OCI-LY7 (cell line): ENCODE measurements around the gene C16orf86. TPM values are rescaled to one million over a fixed set of nuclear protein-coding genes. Genes with fewer than 3 reads are reported as not detected.

Source experiments
- BruUV-seq: library from RNA; stranded (reverse); fragments of 400-500 nt; replicated peaks from 2 replicates; lab custom pipeline; 2021; lab: Mats Ljungman, UMichigan
- CTCF ChIA-PET: fragments of 300-600 bp; sonication (Branson Sonifier 250); formaldehyde crosslinking; loops from one replicate; lab custom pipeline; 2022; ENCODE audit warnings: antibody characterized with exemption; ENCODE audit not compliant: unreplicated experiment; lab: Charles Lee
- POLR2A ChIA-PET: fragments of 300-600 bp; sonication (Branson Sonifier 250); formaldehyde crosslinking; loops from one replicate; lab custom pipeline; 2022; ENCODE audit warnings: antibody characterized with exemption; lab: Charles Lee
- DNase-seq: peaks from one replicate; pipeline ENCODE4 v3.0.0-alpha.2; 2015; ENCODE audit warnings: low spot score
- H2AFZ ChIP-seq: fragments of 200-600 bp; sonication (generic), shearing (Covaris generic); 2 replicates; pipeline ENCODE4 v1.6.1; 2014; ENCODE audit warnings: mild to moderate bottlenecking, antibody characterized with exemption, low read length, moderate library complexity
- H3K27ac ChIP-seq: fragments of 200-600 bp; sonication (generic); 2 replicates; pipeline ENCODE4 v1.5.1; 2014; ENCODE audit warnings: mixed run types, low read depth, mild to moderate bottlenecking, moderate library complexity, low read length, inconsistent platforms; ENCODE audit not compliant: poor library complexity, severe bottlenecking
- H3K36me3 ChIP-seq: fragments of 200-600 bp; sonication (generic); 2 replicates; pipeline ENCODE4 v1.6.1; 2014; ENCODE audit warnings: mild to moderate bottlenecking, antibody characterized with exemption, low read length, moderate library complexity, mixed read lengths; ENCODE audit not compliant: insufficient read depth
- H3K4me1 ChIP-seq: fragments of 200-600 bp; sonication (generic); 2 replicates; pipeline ENCODE4 v1.5.1; 2014; ENCODE audit warnings: mild to moderate bottlenecking, low read length; ENCODE audit not compliant: insufficient read depth, poor library complexity, severe bottlenecking
- H3K4me2 ChIP-seq: fragments of 200-600 bp; sonication (generic); 2 replicates; pipeline ENCODE4 v1.6.1; 2014; ENCODE audit warnings: mild to moderate bottlenecking, low read length
- H3K4me3 ChIP-seq: fragments of 200-600 bp; sonication (generic); 2 replicates; pipeline ENCODE4 v1.5.1; 2014; ENCODE audit warnings: mild to moderate bottlenecking, low read depth, low read length; ENCODE audit not compliant: poor library complexity, severe bottlenecking
- H3K79me2 ChIP-seq: fragments of 200-600 bp; sonication (generic); 2 replicates; pipeline ENCODE4 v1.6.1; 2016; ENCODE audit warnings: low read depth, mild to moderate bottlenecking, low read length, moderate library complexity, mixed read lengths; ENCODE audit not compliant: insufficient read depth
- H3K9me2 ChIP-seq: fragments of 200-600 bp; sonication (generic); 2 replicates; pipeline ENCODE4 v1.6.1; 2016; ENCODE audit warnings: mild to moderate bottlenecking, low read length, mixed read lengths; ENCODE audit not compliant: insufficient read depth
- H3K9me3 ChIP-seq: fragments of 200-600 bp; sonication (generic); 2 replicates; pipeline ENCODE4 v1.6.1; 2014; ENCODE audit warnings: mild to moderate bottlenecking, mixed run types, low read length, mixed read lengths
- H4K20me1 ChIP-seq: fragments of 200-600 bp; sonication (generic); 2 replicates; pipeline ENCODE4 v1.6.1; 2014; ENCODE audit warnings: mild to moderate bottlenecking, antibody characterized with exemption, low read length, moderate library complexity, mixed read lengths; ENCODE audit not compliant: insufficient read depth
- CTCF ChIP-seq: fragments of 200-600 bp; sonication (generic); conservative IDR thresholded peaks from 2 replicates; pipeline ENCODE4 v1.5.1; 2014; ENCODE audit warnings: mild to moderate bottlenecking, antibody characterized with exemption, low read length, moderate library complexity, mixed read lengths
- EZH2phosphoT487 ChIP-seq: fragments of 200-600 bp; sonication (generic); IDR thresholded peaks from 2 replicates; pipeline ENCODE4 v1.6.1; 2018; ENCODE audit warnings: low read depth, borderline replicate concordance, mild to moderate bottlenecking, mixed run types, antibody characterized with exemption, low read length, moderate library complexity, mixed read lengths
- intact Hi-C: fragments of 100-400 bp; cut with micrococcal nuclease; formaldehyde crosslinking; loops from one replicate; pipeline ENCODE4 v1.10.0; 2022; ENCODE audit not compliant: unreplicated experiment
- total RNA-seq, 2 experiments: library from RNA; depleted of rRNA in 1 of 2; stranded (reverse); fragments of >200 nt in 1 of 2; shearing (Covaris generic) in 1 of 2; gene quantifications; 2 replicates each; pipeline ENCODE4 v1.2.3, GENCODE V29; 2014 to 2022

C16orf86 gene
- total RNA-seq, 2 experiments from 2014 or later: 4.7 to 7.8 TPM

GRCh38 chr16:67714522-67714921 lies 47.9 kb downstream of the C16orf86 start:
- POLR2A ChIA-PET: interaction anchor here (0.7 to 2.5 kb wide), 2 partner anchors 10 to 602 kb away, joined by 3 to 8 read pairs; no protein-coding TSS in a partner anchor

DNA sequence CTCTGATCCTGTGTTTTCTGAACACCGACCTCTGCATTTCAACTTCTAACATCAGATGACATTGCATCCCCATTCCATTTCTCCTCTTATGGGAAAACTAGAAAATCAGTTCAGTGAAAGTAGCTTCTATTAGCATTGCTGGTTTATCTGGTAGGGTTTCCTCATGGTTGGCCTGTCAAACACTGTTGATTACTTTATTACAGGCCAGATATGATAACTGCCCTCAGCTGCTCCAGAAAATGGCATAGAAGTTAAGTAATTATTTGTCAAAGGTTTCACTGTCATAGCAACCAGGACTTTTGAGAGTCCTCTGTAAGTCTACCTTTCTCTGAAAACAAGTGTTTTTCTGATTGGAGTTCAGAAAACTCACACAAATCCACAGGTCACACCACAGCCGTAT lies 49.5 kb downstream of the C16orf86 start:
- TSS peak; percentile 22 for BruUV-seq
- intact Hi-C loops: no loop called here
- no peak for DNase-seq
- Histone ChIP-seq H3K4me3 (no peak overlapping the region), H3K4me2 (peak overlapping the region; percentile 30), H2AFZ (no peak overlapping the region), H3K9me3 (no peaks in the 10 kb centered on the region), H3K36me3 (peaks cover 19% of the 10 kb centered on the region), H3K9me2 (no peaks in the 10 kb centered on the region), H4K20me1 (no peaks in the 10 kb centered on the region), H3K79me2 (peaks cover 40% of the 10 kb centered on the region), H3K4me1 (peaks cover 29% of the 10 kb centered on the region), H3K27ac (no peak overlapping the region)
- CTCF ChIA-PET: no interaction called here
- TF ChIP-seq CTCF (no peak), EZH2phosphoT487 (no peak)
- POLR2A ChIA-PET: interaction anchor here (0.7 to 2.5 kb wide), 2 partner anchors 11 to 34 kb away, joined by 3 to 8 read pairs; no protein-coding TSS in a partner anchor

More at GRCh38 chr16:67714522-67714921, 47.9 kb downstream of the C16orf86 start:
- TF ChIP-seq CTCF (no peak), EZH2phosphoT487 (no peak)
- BruUV-seq: no TSS peak
- Histone ChIP-seq H3K79me2 (peaks cover 40% of the 10 kb centered on the region), H3K9me2 (no peaks in the 10 kb centered on the region), H3K27ac (no peak overlapping the region), H3K4me2 (no peak overlapping the region), H3K9me3 (no peaks in the 10 kb centered on the region), H3K4me3 (no peak overlapping the region), H4K20me1 (no peaks in the 10 kb centered on the region), H3K36me3 (peaks cover 19% of the 10 kb centered on the region), H3K4me1 (peaks cover 20% of the 10 kb centered on the region), H2AFZ (no peak overlapping the region)
- intact Hi-C loops: no loop called here
- no peak for DNase-seq
- CTCF ChIA-PET: no interaction called here

Other genes with a start within 250 kb of the C16orf86 start
- not detected in 2 replicates for gene HSD11B2, start 235.7 kb upstream of the C16orf86 start, total RNA-seq (2014; rRNA removed; shearing (Covaris generic))
- gene HSD11B2, start 235.7 kb upstream of the C16orf86 start, total RNA-seq (2022): not detected in 2 replicates
- gene ATP6V0D1, start 185.7 kb upstream of the C16orf86 start, total RNA-seq (2014; rRNA removed; shearing (Covaris generic)): 13.5 and 24.4 TPM in 2 replicates
- gene ATP6V0D1, start 185.7 kb upstream of the C16orf86 start, total RNA-seq (2022): 34.0 and 38.0 TPM in 2 replicates
- gene AGRP, start 183.3 kb upstream of the C16orf86 start, total RNA-seq (2014; rRNA removed; shearing (Covaris generic)): not detected in 2 replicates
- gene AGRP, start 183.3 kb upstream of the C16orf86 start, total RNA-seq (2022): 0.52 TPM in 1 of 2 replicates, not detected in the other
- 8.9 and 9.7 TPM in 2 replicates for gene RIPOR1, start 138.0 kb upstream of the C16orf86 start, total RNA-seq (2014; rRNA removed; shearing (Covaris generic))
- gene RIPOR1, start 138.0 kb upstream of the C16orf86 start, total RNA-seq (2022): 26.4 and 40.2 TPM in 2 replicates
- gene CTCF, start 104.3 kb upstream of the C16orf86 start, total RNA-seq (2014; rRNA removed; shearing (Covaris generic)): 70.6 and 72.1 TPM in 2 replicates
- gene CTCF, start 104.3 kb upstream of the C16orf86 start, total RNA-seq (2022): 83.5 and 93.3 TPM in 2 replicates
- 98.0 and 114 TPM in 2 replicates for gene CARMIL2, start 21.7 kb upstream of the C16orf86 start, total RNA-seq (2014; rRNA removed; shearing (Covaris generic))
- gene CARMIL2, start 21.7 kb upstream of the C16orf86 start, total RNA-seq (2022): 200 and 202 TPM in 2 replicates
- 33.7 and 41.7 TPM in 2 replicates for gene ACD, start 6.6 kb upstream of the C16orf86 start, total RNA-seq (2014; rRNA removed; shearing (Covaris generic))
- gene ACD, start 6.6 kb upstream of the C16orf86 start, total RNA-seq (2022): 45.4 and 50.2 TPM in 2 replicates
- 12.3 and 23.3 TPM in 2 replicates for gene PARD6A, start 5.9 kb upstream of the C16orf86 start, total RNA-seq (2014; rRNA removed; shearing (Covaris generic))
- gene PARD6A, start 5.9 kb upstream of the C16orf86 start, total RNA-seq (2022): 10.5 and 14.0 TPM in 2 replicates
- gene ENKD1, start 64 bp upstream of the C16orf86 start, total RNA-seq (2014; rRNA removed; shearing (Covaris generic)): 15.7 and 18.3 TPM in 2 replicates
- gene ENKD1, start 64 bp upstream of the C16orf86 start, total RNA-seq (2022): 8.1 and 8.4 TPM in 2 replicates
- 13.2 and 16.2 TPM in 2 replicates for gene GFOD2, start 52.5 kb downstream of the C16orf86 start, total RNA-seq (2014; rRNA removed; shearing (Covaris generic))
- 18.0 and 18.5 TPM in 2 replicates for gene GFOD2, start 52.5 kb downstream of the C16orf86 start, total RNA-seq (2022)
- gene RANBP10, start 139.7 kb downstream of the C16orf86 start, total RNA-seq (2014; rRNA removed; shearing (Covaris generic)): 6.7 and 12.3 TPM in 2 replicates
- gene RANBP10, start 139.7 kb downstream of the C16orf86 start, total RNA-seq (2022): 20.0 and 21.4 TPM in 2 replicates
- 0.28 and 0.76 TPM in 2 replicates for gene TSNAXIP1, start 140.1 kb downstream of the C16orf86 start, total RNA-seq (2014; rRNA removed; shearing (Covaris generic))
- 0.68 and 0.91 TPM in 2 replicates for gene TSNAXIP1, start 140.1 kb downstream of the C16orf86 start, total RNA-seq (2022)
- 52.9 and 66.3 TPM in 2 replicates for gene THAP11, start 175.5 kb downstream of the C16orf86 start, total RNA-seq (2014; rRNA removed; shearing (Covaris generic))
- 38.8 and 39.5 TPM in 2 replicates for gene THAP11, start 175.5 kb downstream of the C16orf86 start, total RNA-seq (2022)
- gene NUTF2, start 180.1 kb downstream of the C16orf86 start, total RNA-seq (2014; rRNA removed; shearing (Covaris generic)): 168 and 187 TPM in 2 replicates
- gene NUTF2, start 180.1 kb downstream of the C16orf86 start, total RNA-seq (2022): 143 and 144 TPM in 2 replicates
- gene CENPT, start 180.9 kb downstream of the C16orf86 start, total RNA-seq (2014; rRNA removed; shearing (Covaris generic)): 74.7 and 85.3 TPM in 2 replicates
- 48.9 and 55.4 TPM in 2 replicates for gene CENPT, start 180.9 kb downstream of the C16orf86 start, total RNA-seq (2022)
- 58.4 and 89.6 TPM in 2 replicates for gene EDC4, start 206.2 kb downstream of the C16orf86 start, total RNA-seq (2014; rRNA removed; shearing (Covaris generic))
- 86.6 and 100 TPM in 2 replicates for gene EDC4, start 206.2 kb downstream of the C16orf86 start, total RNA-seq (2022)
- gene NRN1L, start 218.1 kb downstream of the C16orf86 start, total RNA-seq (2014; rRNA removed; shearing (Covaris generic)): 0.66 and 1.7 TPM in 2 replicates
- 0.80 and 1.2 TPM in 2 replicates for gene NRN1L, start 218.1 kb downstream of the C16orf86 start, total RNA-seq (2022)
- gene PSKH1, start 226.4 kb downstream of the C16orf86 start, total RNA-seq (2014; rRNA removed; shearing (Covaris generic)): 9.7 and 10.4 TPM in 2 replicates
- 23.8 and 27.1 TPM in 2 replicates for gene PSKH1, start 226.4 kb downstream of the C16orf86 start, total RNA-seq (2022)